Keratinocyte (primary cell): ENCODE results near the gene FAM53A. TPM values are rescaled to one million over a fixed set of nuclear protein-coding genes. Genes with fewer than 3 reads are reported as not detected.

Experiments used
- DNase-seq: peaks from one replicate; pipeline ENCODE4 v3.0.0-alpha.2; 2011; ENCODE audit warnings: low read depth, missing footprints, low spot score
- FAIRE-seq: peaks from 2 replicates; lab custom pipeline; 2011; peaks lifted over from hg19 to GRCh38; lab: Jason Lieb, UNC
- H2AFZ ChIP-seq: 2 replicates; pipeline ENCODE4 v1.6.0; 2012; ENCODE audit warnings: low read length, control low read depth, inconsistent platforms; ENCODE audit not compliant: control insufficient read depth
- H3K27ac ChIP-seq: 2 replicates; pipeline ENCODE4 v1.5.1; 2011; ENCODE audit warnings: low read length; ENCODE audit not compliant: control insufficient read depth, insufficient read depth
- H3K27me3 ChIP-seq: 3 replicates; pipeline ENCODE4 v1.6.0; 2011; ENCODE audit warnings: low read length; ENCODE audit not compliant: control insufficient read depth, insufficient read depth; ENCODE audit errors: extremely low read depth
- H3K36me3 ChIP-seq, 2 experiments: 2 replicates in 1 of 2; 3 replicates in 1 of 2; pipeline ENCODE4 v1.5.1; 2011; ENCODE audit warnings: low read length in 2 of 2, mild to moderate bottlenecking in 1 of 2; ENCODE audit not compliant: control insufficient read depth in 2 of 2, insufficient read depth in 2 of 2; ENCODE audit errors: extremely low read depth in 1 of 2
- H3K4me1 ChIP-seq: 3 replicates; pipeline ENCODE4 v1.5.1; 2011; ENCODE audit warnings: low read length; ENCODE audit not compliant: control insufficient read depth, insufficient read depth; ENCODE audit errors: extremely low read depth
- H3K4me2 ChIP-seq: 3 replicates; pipeline ENCODE4 v1.6.0; 2011; ENCODE audit warnings: low read depth, low read length; ENCODE audit not compliant: control insufficient read depth, insufficient read depth; ENCODE audit errors: extremely low read depth
- H3K4me3 ChIP-seq, 3 experiments: fragments of 200-600 bp in 1 of 3; sonication (generic) in 1 of 3; 2 replicates in 2 of 3; 3 replicates in 1 of 3; pipeline ENCODE4 v1.5.1; 2011 to 2016; ENCODE audit warnings: low read length in 3 of 3, mild to moderate bottlenecking in 3 of 3, control low read depth in 2 of 3, inconsistent platforms in 1 of 3, low read depth in 1 of 3, mixed read lengths in 1 of 3, mixed run types in 1 of 3, moderate library complexity in 1 of 3; ENCODE audit not compliant: control insufficient read depth in 2 of 3, insufficient read depth in 2 of 3; ENCODE audit errors: extremely low read depth in 1 of 3
- H3K79me2 ChIP-seq: 2 replicates; pipeline ENCODE4 v1.6.0; 2012; ENCODE audit warnings: low read length; ENCODE audit not compliant: control insufficient read depth, insufficient read depth
- H3K9ac ChIP-seq: 3 replicates; pipeline ENCODE4 v1.6.0; 2011; ENCODE audit warnings: low read length; ENCODE audit not compliant: control insufficient read depth, insufficient read depth; ENCODE audit errors: extremely low read depth
- H3K9me1 ChIP-seq: 3 replicates; pipeline ENCODE4 v1.6.0; 2011; ENCODE audit warnings: low read length; ENCODE audit not compliant: control insufficient read depth, insufficient read depth; ENCODE audit errors: extremely low read depth
- H3K9me3 ChIP-seq: 2 replicates; pipeline ENCODE4 v1.5.1; 2012; ENCODE audit warnings: low read depth, low read length; ENCODE audit not compliant: control insufficient read depth
- H4K20me1 ChIP-seq: 3 replicates; pipeline ENCODE4 v1.6.0; 2011; ENCODE audit warnings: low read length; ENCODE audit not compliant: control insufficient read depth, insufficient read depth; ENCODE audit errors: extremely low read depth
- CTCF ChIP-seq, 3 experiments: IDR thresholded peaks in 1 of 3; conservative IDR thresholded peaks in 1 of 3; optimal IDR thresholded peaks in 1 of 3; 2 replicates in 2 of 3; 3 replicates in 1 of 3; pipeline versions ENCODE3 to v1.5.1; 2011; ENCODE audit warnings: low read length in 3 of 3, mild to moderate bottlenecking in 3 of 3, moderate library complexity in 2 of 3, control low read depth in 1 of 3, inconsistent platforms in 1 of 3; ENCODE audit not compliant: insufficient read depth in 2 of 3; ENCODE audit errors: extremely low read depth in 1 of 3
- EZH2 ChIP-seq: IDR thresholded peaks from one replicate; pipeline ENCODE4 v1.6.1; 2012; ENCODE audit warnings: inconsistent platforms, mild to moderate bottlenecking, low read length, moderate library complexity
- dilution Hi-C: fragments of 300-500 bp; cut with MboI; formaldehyde crosslinking; loops from one replicate; pipeline ENCODE4 v1.7.0; 2020; ENCODE audit warnings: low sequenced_read_pairs; ENCODE audit not compliant: extremely low pct_ligation_motif_present
- polyA plus RNA-seq, 5 experiments: library from polyadenylated mRNA; depleted of rRNA in 3 of 5; stranded (reverse) in 3 of 5; stranded (forward) in 1 of 5; unstranded in 1 of 5; fragments of >200 nt; gene quantifications; 1 replicate in 1 of 5; 2 replicates in 3 of 5; 3 replicates in 1 of 5; pipeline versions ENCODE4 v1.2.1 to v1.2.3, GENCODE V29; 2011 to 2012; ENCODE audit warnings: missing spikeins in 2 of 5, low read depth in 1 of 5, low replicate concordance in 1 of 5

Gene FAM53A
- polyA plus RNA-seq, 1 donor (not counting 4 experiments of a cell fraction or from before 2014, with no cell fraction given) = 0.50 TPM

DNA sequence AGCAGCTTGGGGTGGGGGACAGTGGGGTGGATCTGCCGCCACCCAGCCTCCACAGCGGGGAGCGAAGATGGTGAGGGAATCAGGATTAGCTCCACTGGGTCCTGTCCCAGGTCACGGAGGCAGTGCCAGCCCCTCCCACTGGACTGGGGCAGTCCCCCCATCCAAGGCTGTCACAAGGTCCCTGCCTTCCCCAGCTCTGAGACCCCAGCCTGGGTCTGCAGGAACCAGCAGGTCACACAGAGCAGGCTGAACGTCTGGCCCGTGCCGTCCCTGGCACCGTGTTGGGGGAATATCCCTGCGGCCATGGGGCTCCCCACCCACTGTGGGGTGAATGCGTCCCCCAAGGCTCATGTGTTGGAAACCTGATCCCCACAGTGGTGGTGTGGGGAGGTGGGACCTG lies 62.6 kb downstream of the FAM53A start:
- Histone ChIP-seq H3K27me3 (no peaks in the 10 kb centered on the region), H3K9ac (no peak overlapping the region), H3K4me3 (no peak overlapping the region), H3K9me3 (peaks cover 4% of the 10 kb centered on the region), H3K27ac (no peak overlapping the region), H3K4me2 (no peak overlapping the region), H3K36me3 (no peaks in the 10 kb centered on the region), H3K79me2 (no peaks in the 10 kb centered on the region), H3K9me1 (no peaks in the 10 kb centered on the region), H4K20me1 (no peaks in the 10 kb centered on the region), H3K4me1 (no peaks in the 10 kb centered on the region), H2AFZ (no peak overlapping the region)
- no peak for FAIRE-seq
- TF ChIP-seq EZH2 (no peak), CTCF (optimal IDR thresholded peaks at IDR 0.05 in 1 of 3, IDR thresholded peaks at IDR 0.05 in 1 of 3, conservative IDR thresholded peaks at IDR 0.05 in 1 of 3; ENCODE audit: extremely low read depth in 1 of 3, insufficient read depth in 2 of 3, low read length in 3 of 3) (no peak)
- dilution Hi-C loops = no loop called here
- no peak for DNase-seq

DNA sequence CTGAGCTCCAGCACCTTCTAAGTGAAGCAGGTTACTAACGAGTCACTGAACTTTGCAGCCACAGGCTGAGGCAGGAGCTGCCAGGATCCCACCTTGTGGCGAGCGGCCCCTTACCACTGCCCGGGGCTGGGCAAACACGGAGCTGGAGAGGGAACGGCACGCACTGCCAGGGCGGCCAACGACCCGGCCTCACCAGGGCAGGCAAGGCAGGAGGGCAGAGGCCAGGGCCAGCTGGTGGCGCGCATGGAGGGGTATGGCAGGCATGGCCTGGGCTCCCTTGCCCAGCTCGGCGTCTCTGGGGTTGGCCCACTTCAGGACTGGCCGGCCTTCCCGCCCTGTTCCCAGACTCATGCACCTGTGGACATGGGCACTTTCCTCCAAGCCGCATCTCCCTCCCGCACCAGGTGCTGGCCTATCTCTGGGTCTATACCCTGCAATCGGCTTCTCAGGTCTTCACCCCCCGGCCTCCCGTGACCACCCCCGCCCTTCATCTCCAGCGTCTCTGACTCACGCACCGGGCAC lies 64.9 kb downstream of the FAM53A start:
- no peaks in the 10 kb centered on the region for H3K36me3 ChIP-seq
- no peaks in the 10 kb centered on the region for H3K9me1 ChIP-seq
- H3K9me3 ChIP-seq = peaks cover 15% of the 10 kb centered on the region
- H3K9ac ChIP-seq = no peak overlapping the region
- dilution Hi-C loops = no loop called here
- TF ChIP-seq CTCF (optimal IDR thresholded peaks at IDR 0.05 in 1 of 3, IDR thresholded peaks at IDR 0.05 in 1 of 3, conservative IDR thresholded peaks at IDR 0.05 in 1 of 3; ENCODE audit: extremely low read depth in 1 of 3, insufficient read depth in 2 of 3, low read length in 3 of 3) = no peak
- no peak for TF ChIP-seq EZH2
- peaks cover 10% of the 10 kb centered on the region for H3K4me1 ChIP-seq
- H3K27ac ChIP-seq = no peak overlapping the region
- no peak overlapping the region for H3K4me2 ChIP-seq
- no peaks in the 10 kb centered on the region for H3K27me3 ChIP-seq
- H4K20me1 ChIP-seq = no peaks in the 10 kb centered on the region
- DNase-seq (no peak), FAIRE-seq (no peak)
- no peaks in the 10 kb centered on the region for H3K79me2 ChIP-seq
- H2AFZ ChIP-seq = no peak overlapping the region
- H3K4me3 ChIP-seq = no peak overlapping the region
